Stimulated activated CD8-positive, alpha-beta memory T cell treated with anti-CD3 and anti-CD28 coated beads, Interleukin-7, amount 100 ng/mL, for 24 hours (primary cell): Measurements from ENCODE around the gene C12orf54.
"Not testable (repeated sequence)": the region's sequence is repeated elsewhere in the genome, so short reads cannot be mapped to it uniquely, and the experiment has no call there.

ENCODE experiments used
- DNase-seq: peaks from one replicate; pipeline ENCODE4 v3.0.0-alpha.2; 2020; ENCODE audit warnings: low read depth

C12orf54 gene

DNA sequence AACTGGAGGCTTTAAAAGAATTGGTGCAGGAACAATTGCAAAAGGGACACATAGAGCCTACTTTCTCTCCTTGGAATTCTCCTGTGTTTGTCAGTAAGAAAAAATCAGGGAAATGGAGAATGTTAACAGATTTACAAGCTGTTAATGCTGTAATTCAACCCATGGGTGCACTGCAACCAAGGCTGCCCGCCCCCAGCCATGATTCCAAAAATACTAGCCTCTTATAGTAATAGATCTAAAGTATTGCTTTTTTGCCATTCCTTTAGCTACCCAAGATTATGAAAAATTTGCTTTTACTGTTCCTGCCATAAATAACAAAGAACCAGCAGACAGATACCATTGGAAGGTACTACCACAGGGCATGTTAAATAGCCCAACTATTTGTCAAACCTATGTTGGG is 27.8 kb downstream of the C12orf54 start:
- DNase-seq: no peak

DNA sequence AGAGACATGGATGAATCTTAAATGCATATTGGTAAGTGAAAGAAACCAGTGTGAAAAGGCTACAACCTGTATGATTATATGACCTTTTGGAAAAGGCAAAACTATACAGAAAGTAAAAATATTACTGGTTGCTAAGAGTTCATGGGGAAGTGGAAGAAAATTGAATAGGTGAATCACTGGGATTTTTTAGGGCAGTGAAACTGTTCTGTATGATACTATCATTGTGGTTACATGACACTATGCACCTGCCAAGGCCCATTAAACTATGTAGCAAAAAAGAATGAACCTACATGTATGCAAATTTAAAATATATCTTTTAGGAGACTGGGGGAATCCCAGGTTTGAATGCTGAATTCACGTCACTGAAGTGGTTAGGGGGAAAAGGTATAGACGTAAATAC is 30.6 kb downstream of the C12orf54 start:
- DNase-seq: no peak

- no peak for DNase-seq
Measured at GRCh38 chr12:48514728-48515127, 32.4 kb downstream of the C12orf54 start.

GRCh38 chr12:48520381-48520780 is 38.1 kb downstream of the C12orf54 start:
- DNase-seq: not testable (repeated sequence)

GRCh38 chr12:48525332-48525731 is 43.0 kb downstream of the C12orf54 start, which contains the start of gene OR8S1:
Gene OR8S1 (plus strand): TSS chr12:48525632. CDS start chr12:48525632, 0 bp downstream.
- no peak for DNase-seq

DNA sequence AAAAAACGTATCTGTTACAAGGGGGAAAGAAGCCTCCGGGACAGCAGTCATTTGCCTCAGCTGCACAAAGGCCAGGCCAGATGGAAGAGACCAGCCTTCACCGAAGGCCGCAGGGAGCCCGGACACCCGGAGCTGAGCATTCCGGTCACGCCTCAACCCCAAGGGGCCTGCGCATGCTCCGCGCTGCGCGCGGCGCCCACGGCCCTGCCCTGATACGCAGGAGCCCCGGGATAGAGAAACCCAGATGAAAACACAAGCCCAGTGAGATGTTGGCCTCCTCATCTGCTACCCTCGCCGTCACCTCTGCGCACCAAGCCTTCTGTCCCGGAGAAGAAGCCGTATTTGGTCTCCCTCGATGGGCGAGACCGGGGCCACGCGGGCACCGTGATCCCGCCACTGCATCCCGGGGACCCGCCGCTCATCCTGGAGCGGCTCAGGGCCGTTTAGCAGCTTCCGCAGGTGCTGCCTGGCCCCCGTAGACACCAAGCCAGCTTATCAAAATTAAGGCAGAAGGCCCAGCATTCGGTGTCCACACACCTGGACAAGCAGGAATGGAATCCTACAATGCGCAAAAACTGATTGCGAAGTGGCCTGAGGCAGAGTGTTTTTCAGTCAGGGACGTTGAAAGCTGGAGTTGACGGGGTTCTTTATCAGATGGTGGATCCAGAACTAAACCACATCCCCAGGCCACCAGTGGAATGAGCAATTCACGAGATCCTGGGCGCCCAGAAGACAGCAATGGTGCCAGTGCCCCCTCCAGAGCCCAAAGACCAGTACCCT is 45.8 kb downstream of the C12orf54 start:
- DNase-seq: no peak

DNA sequence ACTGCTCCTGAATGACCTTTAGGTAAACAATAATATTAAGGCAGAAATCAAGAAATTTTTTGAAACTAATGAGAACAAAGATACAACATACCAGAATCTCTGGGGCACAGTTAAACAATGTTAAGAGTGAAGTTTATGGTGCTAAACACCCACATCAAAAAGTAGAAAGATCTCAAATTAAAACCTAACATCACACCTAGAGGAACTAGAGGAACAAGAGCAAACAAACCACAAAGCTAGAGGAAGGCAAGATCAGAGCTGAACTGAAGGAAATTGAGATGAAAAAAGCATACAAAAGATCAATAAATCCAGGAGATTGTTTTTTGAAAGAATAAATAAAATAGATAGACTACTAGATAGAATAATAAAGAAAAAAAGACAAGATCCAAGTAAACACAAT is 50.3 kb downstream of the C12orf54 start:
- no peak for DNase-seq

GRCh38 chr12:48536602-48537001 is 54.3 kb downstream of the C12orf54 start:
- DNase-seq: no peak

DNA sequence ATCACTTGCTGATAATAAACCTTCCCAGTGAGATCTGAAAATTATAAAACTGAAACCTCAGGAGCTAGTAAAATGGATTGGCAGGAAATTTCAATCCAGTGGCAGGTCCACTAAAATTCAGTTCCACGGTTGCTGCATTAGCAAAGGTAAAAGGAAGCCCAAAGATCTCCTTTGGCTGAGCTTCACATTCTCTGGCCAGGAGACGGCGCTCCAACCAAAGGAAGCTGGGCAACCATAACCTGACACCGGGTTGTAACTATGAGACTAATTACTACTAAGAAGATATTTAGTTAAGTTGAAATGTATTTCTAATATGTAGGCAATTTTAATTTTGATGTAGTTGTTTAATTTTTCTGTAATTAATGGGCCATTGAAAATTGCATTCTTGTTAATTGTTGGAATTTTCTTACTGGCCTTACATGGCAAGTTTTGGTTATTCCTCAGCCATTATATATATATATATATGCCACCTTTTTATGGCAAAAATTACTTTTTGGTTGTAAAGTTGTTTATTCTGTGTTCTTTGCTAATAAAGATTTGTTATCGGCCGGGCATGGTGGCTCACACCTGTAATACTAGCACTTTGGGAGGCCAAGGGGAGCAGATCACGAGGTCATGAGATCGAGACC is 60.1 kb downstream of the C12orf54 start:
- DNase-seq: peak; percentile 10

DNA sequence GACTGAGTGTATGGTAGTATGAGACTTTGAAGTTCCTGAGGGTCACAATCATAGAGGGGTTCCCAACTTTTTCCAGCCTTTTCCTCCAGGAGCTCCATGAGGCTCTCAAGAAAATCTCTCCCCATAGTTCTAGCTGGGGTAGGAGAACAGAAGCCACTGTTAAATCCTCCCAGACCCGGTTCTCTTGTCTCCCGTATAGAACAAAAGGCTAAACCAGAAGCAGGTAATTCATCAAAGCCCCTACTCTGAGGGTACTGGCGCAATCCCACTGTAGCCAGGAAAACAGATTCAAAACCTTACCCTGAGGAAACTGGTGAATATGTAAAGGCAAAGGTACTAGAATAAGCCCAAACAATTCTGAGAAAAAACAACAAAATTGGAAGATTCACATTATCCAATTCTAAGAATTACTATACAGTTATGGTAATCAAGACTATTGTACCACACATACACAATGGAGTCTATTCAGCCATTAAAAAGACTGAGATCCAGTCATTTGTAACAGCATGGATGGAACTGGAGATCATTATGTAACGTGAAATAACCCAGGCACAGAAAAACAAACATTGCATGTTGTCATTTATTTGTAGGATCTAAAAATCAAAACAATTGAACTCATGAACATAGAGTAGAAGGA is 63.7 kb downstream of the C12orf54 start:
- DNase-seq: no peak
